K562 (cell line): ENCODE results near the gene HSPB6. TPM values are rescaled to one million over a fixed set of nuclear protein-coding genes. Genes with fewer than 3 reads are reported as not detected.

Experiments
- ATAC-seq: fragments of 200-7000 bp; cut with Tn5 transposase; 3 replicates; pipeline ENCODE4 v1.9.1; 2020; ENCODE audit warnings: moderate library complexity
- BruUV-seq: library from RNA; stranded (reverse); fragments of 400-500 nt; replicated peaks from 2 replicates; lab custom pipeline; 2021; lab: Mats Ljungman, UMichigan
- CTCF ChIA-PET: fragments of 300-600 bp; formaldehyde crosslinking; extraction: SDS; loops from one replicate; lab custom pipeline; 2021; ENCODE audit warnings: low intra/inter-chr PET ratio; lab: Yijun Ruan, JAX
- POLR2A ChIA-PET: fragments of 300-600, 350-650 bp; sonication (Branson Sonifier 250); formaldehyde crosslinking; extraction: SDS; loops from one replicate; lab custom pipeline; 2021; ENCODE audit warnings: antibody characterized with exemption, inconsistent platforms; lab: Yijun Ruan, JAX
- DNase-seq, 4 experiments: peaks; one replicate each; pipeline versions ENCODE4 v3.0.0 to v3.0.0-alpha.2; 2011 to 2018; ENCODE audit warnings: low spot score in 3 of 4, mixed read lengths in 3 of 4; ENCODE audit errors: extremely low read depth in 1 of 4
- FAIRE-seq: peaks from 2 replicates; lab custom pipeline; 2011; peaks lifted over from hg19 to GRCh38; lab: Jason Lieb, UNC
- H2AFZ ChIP-seq: 2 replicates; pipeline ENCODE4 v1.6.0; 2011; ENCODE audit warnings: low read depth, low read length, control low read depth, inconsistent platforms
- H3K27ac ChIP-seq: fragments of 200-600 bp; 3 replicates; pipeline ENCODE4 v1.8.0; 2011; ENCODE audit warnings: low read depth, mild to moderate bottlenecking, control low read depth, inconsistent platforms, low read length, moderate library complexity, mixed read lengths; ENCODE audit errors: extremely low read depth
- H3K27me3 ChIP-seq, 2 experiments: fragments of 300-600 bp in 1 of 2; 2 replicates in 1 of 2; 3 replicates in 1 of 2; pipeline versions ENCODE4 v1.6.0 to v1.8.0; 2011; ENCODE audit warnings: inconsistent platforms in 2 of 2, low read length in 2 of 2, mild to moderate bottlenecking in 1 of 2, mixed read lengths in 1 of 2, moderate library complexity in 1 of 2; ENCODE audit not compliant: control insufficient read depth in 2 of 2, insufficient read depth in 2 of 2
- H3K36me3 ChIP-seq: fragments of 300-600 bp; 3 replicates; pipeline ENCODE4 v1.8.0; 2011; ENCODE audit warnings: mild to moderate bottlenecking, low read length, inconsistent platforms; ENCODE audit not compliant: control insufficient read depth, insufficient read depth
- H3K4me1 ChIP-seq, 2 experiments: fragments of 200-600 bp in 1 of 2; replicated peaks in 1 of 2; 2 replicates in 1 of 2; 3 replicates in 1 of 2; pipeline versions ENCODE4 v1.5.1 to v1.8.0; 2011; ENCODE audit warnings: inconsistent platforms in 2 of 2, low read length in 2 of 2, mild to moderate bottlenecking in 1 of 2, mixed read lengths in 1 of 2, moderate library complexity in 1 of 2; ENCODE audit not compliant: control insufficient read depth in 2 of 2, insufficient read depth in 2 of 2
- H3K4me2 ChIP-seq: 2 replicates; pipeline ENCODE4 v1.6.1; 2011; ENCODE audit warnings: low read length, control low read depth, inconsistent platforms, mixed read lengths; ENCODE audit not compliant: insufficient read depth
- H3K4me3 ChIP-seq: fragments of 200-600 bp; sonication (generic), shearing (Covaris generic); 2 replicates; pipeline ENCODE4 v1.5.1; 2016; ENCODE audit warnings: control low read depth, inconsistent platforms
- H3K79me2 ChIP-seq: fragments of 200-600 bp; 3 replicates; pipeline ENCODE4 v1.8.0; 2011; ENCODE audit warnings: low read length, inconsistent platforms; ENCODE audit not compliant: control insufficient read depth, insufficient read depth
- H3K9ac ChIP-seq, 2 experiments: 2 replicates each; pipeline versions ENCODE4 v1.6.0 to v1.6.1; 2011; ENCODE audit warnings: low read depth in 2 of 2, low read length in 2 of 2, control low read depth in 1 of 2, inconsistent platforms in 1 of 2, mild to moderate bottlenecking in 1 of 2, mixed read lengths in 1 of 2; ENCODE audit not compliant: insufficient read depth in 1 of 2
- H3K9me1 ChIP-seq: one replicate; pipeline ENCODE4 v1.6.0; 2011; ENCODE audit warnings: inconsistent platforms, mild to moderate bottlenecking, low read length, moderate library complexity; ENCODE audit not compliant: control insufficient read depth, insufficient read depth
- H3K9me3 ChIP-seq: replicated peaks from 2 replicates; pipeline ENCODE4 v1.5.1; 2011; ENCODE audit warnings: low read depth, low read length, inconsistent platforms; ENCODE audit not compliant: control insufficient read depth, insufficient read depth
- H4K20me1 ChIP-seq: replicated peaks from 2 replicates; pipeline ENCODE4 v1.6.1; 2011; ENCODE audit warnings: low read length, inconsistent platforms, mixed read lengths; ENCODE audit not compliant: control insufficient read depth, insufficient read depth
- ATF1 ChIP-seq, 2 experiments: fragments of 450-650 bp in 1 of 2; IDR thresholded peaks; 2 replicates each; pipeline ENCODE4 v1.6.1; 2016; ENCODE audit warnings: missing compliant biosample characterization in 1 of 2, missing genetic modification characterization in 1 of 2
- DMBX1 ChIP-seq: fragments of 250-450 bp; sonication (Bioruptor Pico); IDR thresholded peaks from 2 replicates; pipeline ENCODE4 v1.8.0; 2022; ENCODE audit warnings: inconsistent platforms, mild to moderate bottlenecking, moderate library complexity, borderline replicate concordance
- FOSL1 ChIP-seq: fragments of 200-800 bp; sonication (Bioruptor generic); conservative IDR thresholded peaks from 2 replicates; pipeline ENCODE4 v1.6.1; 2016; ENCODE audit warnings: missing genetic modification characterization, missing compliant biosample characterization
- HNRNPUL1 ChIP-seq: fragments of 200-400 bp; formaldehyde crosslinking; IDR thresholded peaks from 2 replicates; pipeline ENCODE4 v1.6.1; 2017; ENCODE audit warnings: low read length
- ILK ChIP-seq: fragments of 450-650 bp; IDR thresholded peaks from 2 replicates; pipeline ENCODE4 v1.6.1; 2016; ENCODE audit warnings: missing genetic modification characterization, low read depth, mild to moderate bottlenecking, missing compliant biosample characterization, moderate library complexity, borderline replicate concordance
- POLR2H ChIP-seq: IDR thresholded peaks from 2 replicates; pipeline ENCODE4 v1.6.1; 2016; ENCODE audit warnings: missing genetic modification characterization, low read depth, mild to moderate bottlenecking, control low read depth, missing compliant biosample characterization, moderate library complexity
- RFX1 ChIP-seq: fragments of 450-650 bp; IDR thresholded peaks from 2 replicates; pipeline ENCODE4 v1.6.1; 2016; ENCODE audit warnings: mild to moderate bottlenecking, moderate library complexity
- SIRT6 ChIP-seq: IDR thresholded peaks from one replicate; pipeline ENCODE4 v1.6.1; 2012; ENCODE audit warnings: low read depth, mild to moderate bottlenecking, control low read depth, inconsistent platforms, low read length, moderate library complexity
- SMAD2 ChIP-seq: fragments of 150-350 bp; IDR thresholded peaks from 2 replicates; pipeline ENCODE4 v1.6.1; 2014; ENCODE audit warnings: low read depth, mild to moderate bottlenecking, low read length
- SMC3 ChIP-seq: conservative IDR thresholded peaks from 2 replicates; pipeline ENCODE4 v1.6.1; 2011; ENCODE audit warnings: low read depth, low read length, improper control_type of control experiment; ENCODE audit not compliant: insufficient read depth
- TAF9B ChIP-seq: fragments of 450-650 bp; IDR thresholded peaks from 2 replicates; pipeline ENCODE4 v1.6.1; 2018; ENCODE audit warnings: mild to moderate bottlenecking; ENCODE audit not compliant: partially characterized antibody
- ZC3H8 ChIP-seq: fragments of 450-650 bp; IDR thresholded peaks from 2 replicates; pipeline ENCODE4 v1.6.1; 2017
- ZNF197 ChIP-seq: fragments of 200-800 bp; sonication (Bioruptor generic); IDR thresholded peaks from 2 replicates; pipeline ENCODE4 v1.6.1; 2016; ENCODE audit warnings: low read depth, missing genetic modification characterization, missing compliant biosample characterization
- ZNF41 ChIP-seq: fragments of 250-450 bp; sonication (Bioruptor Pico); conservative IDR thresholded peaks from 2 replicates; pipeline ENCODE4 v1.4.0; 2020; ENCODE audit warnings: mild to moderate bottlenecking
- ZNF695 ChIP-seq: fragments of 450-650 bp; formaldehyde crosslinking; IDR thresholded peaks from 2 replicates; pipeline ENCODE4 v1.4.0; 2020; ENCODE audit warnings: mild to moderate bottlenecking, moderate library complexity
- ZNF77 ChIP-seq: fragments of 250-450 bp; sonication (Bioruptor Pico); IDR thresholded peaks from 2 replicates; pipeline ENCODE4 v1.5.0; 2020
- WGBS: fragments of 100-300 bp; shearing (Covaris generic); methylation state at CpG from one replicate; pipeline ENCODE4 v1.1.6; 2016; ENCODE audit warnings: low coverage, mixed read lengths; ENCODE audit not compliant: insufficient coverage; ENCODE audit errors: missing lambda C conversion rate; 5-methylcytosine and 5-hydroxymethylcytosine counted together
- in situ Hi-C: fragments of 300-500 bp; cut with MboI; formaldehyde crosslinking; loops from 4 replicates; pipeline ENCODE4 v1.15.0; 2018; ENCODE audit warnings: inconsistent platforms, mixed read lengths
- intact Hi-C: fragments of 100-400 bp; cut with micrococcal nuclease; formaldehyde crosslinking; loops from 2 replicates; pipeline ENCODE4 v1.14.2; 2022
- polyA plus RNA-seq, 8 experiments: library from polyadenylated mRNA; depleted of rRNA in 4 of 8; stranded (reverse) in 5 of 8; unstranded in 3 of 8; fragments of >200 nt; fragmentation: Nextera tagmentation in 2 of 8; fragmentation: Illumina TruSeq in 1 of 8; extraction: Ambion mirVana in 2 of 8; extraction: Trizol in 1 of 8; gene quantifications; 2 replicates each; pipeline versions ENCODE4 v1.2.1 to v1.2.3, GENCODE V29; 2011 to 2014; ENCODE audit warnings: inconsistent platforms in 1 of 8, missing spikeins in 1 of 8
- total RNA-seq, 7 experiments: library from RNA; depleted of rRNA in 6 of 7; stranded (reverse); fragments of >200 nt in 6 of 7; fragmentation: Illumina TruSeq in 2 of 7; extraction: Trizol in 2 of 7; gene quantifications; 2 replicates each; pipeline versions ENCODE4 v1.2.1 to v1.2.3, GENCODE V29; 2011 to 2021; ENCODE audit warnings: low replicate concordance in 1 of 7
- TF ChIP-seq, protein P1 (sequence below): fragments of 250-450 bp; sonication (Bioruptor Pico); IDR thresholded peaks from 2 replicates; pipeline ENCODE4 v1.8.0; 2022; ENCODE audit warnings: moderate library complexity, mild to moderate bottlenecking, inconsistent platforms

Gene HSPB6
- total and polyA plus RNA-seq, 9 of the 15 experiments (the other 6 are each of a cell fraction or from before 2014, with no cell fraction given): 0.55 TPM; not detected in 8

DNA sequence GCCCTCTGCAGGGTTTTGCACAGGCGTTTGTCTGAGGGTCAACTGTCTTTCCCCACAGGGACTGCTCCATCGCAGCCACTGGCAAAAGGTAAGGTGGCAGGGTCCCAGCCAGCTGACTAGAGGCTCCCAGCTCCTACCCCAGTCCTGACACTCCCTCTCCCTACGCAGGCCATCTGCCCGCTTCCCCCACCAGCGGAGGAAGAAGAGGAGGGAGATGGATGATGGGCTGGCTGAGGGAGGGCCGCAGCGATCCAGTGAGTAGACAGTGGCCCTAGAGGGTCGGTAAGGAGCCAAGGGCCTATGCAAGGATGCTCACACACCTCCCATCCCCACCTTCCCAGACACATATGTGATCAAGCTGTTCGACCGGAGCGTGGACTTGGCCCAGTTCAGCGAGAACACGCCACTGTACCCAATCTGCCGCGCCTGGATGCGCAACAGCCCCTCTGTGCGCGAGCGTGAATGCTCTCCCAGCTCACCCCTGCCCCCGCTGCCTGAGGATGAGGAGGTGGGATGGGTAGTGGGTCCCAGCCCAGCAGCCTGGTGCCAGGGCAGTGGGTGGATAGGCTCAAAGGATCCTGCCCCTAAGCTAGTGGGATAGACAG is 4.0 kb downstream of the HSPB6 start (continued):
- no peak for TF ChIP-seq ILK (tag)
- no peak for TF ChIP-seq RFX1

DNA sequence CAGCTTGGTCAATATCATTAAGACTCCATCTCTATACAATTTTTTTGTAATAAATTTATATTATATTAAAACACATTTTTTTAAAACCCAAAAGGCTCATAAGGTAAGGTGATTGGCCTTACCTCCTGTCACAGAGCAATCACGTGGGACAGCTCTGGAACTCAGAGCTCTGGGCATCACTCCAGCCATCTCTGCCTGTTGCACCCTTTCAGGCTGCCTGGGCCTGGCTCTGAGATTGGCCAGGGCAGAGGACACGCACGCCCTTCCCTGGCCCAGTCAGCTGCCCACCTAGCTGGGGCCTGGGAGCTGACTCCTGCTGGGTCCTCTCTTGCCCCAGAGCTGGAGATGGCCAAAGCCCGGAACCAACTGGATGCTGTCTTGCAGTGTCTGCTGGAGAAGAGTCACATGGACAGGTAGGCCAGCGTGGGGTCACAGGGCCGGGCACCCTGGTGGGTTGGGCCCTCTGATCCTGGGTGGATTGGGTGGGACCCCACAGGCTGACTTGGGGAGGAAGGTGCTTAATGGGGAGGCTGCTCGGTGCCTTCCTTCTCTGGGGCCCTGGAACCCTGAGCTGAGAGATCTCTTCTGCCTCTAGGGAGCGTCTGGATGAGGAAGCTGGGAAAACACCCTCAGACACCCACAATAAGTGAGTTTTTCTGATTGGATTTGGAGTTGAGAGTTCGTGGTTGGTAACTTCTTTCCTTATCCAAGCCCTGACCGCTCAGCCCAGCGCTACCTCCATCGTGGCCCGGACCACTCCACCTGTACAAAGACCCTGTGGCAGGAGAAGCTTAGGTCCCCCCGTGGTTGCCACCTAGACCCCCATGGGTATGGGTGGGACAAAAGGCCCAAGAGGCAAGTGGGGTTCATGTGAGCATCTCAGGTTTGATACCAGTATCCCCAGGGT is 4.7 kb downstream of the HSPB6 start:
- intact Hi-C loops: no loop called here
- no peaks in the 10 kb centered on the region for H3K27me3 ChIP-seq
- FAIRE-seq (no peak), ATAC-seq (no peak), DNase-seq (no peak)
- no peak overlapping the region for H3K4me2 ChIP-seq
- no peaks in the 10 kb centered on the region for H4K20me1 ChIP-seq
- H2AFZ ChIP-seq: no peak overlapping the region
- BruUV-seq: no TSS peak
- in situ Hi-C loops: no loop called here
- CTCF ChIA-PET: no interaction called here
- H3K9me3 ChIP-seq: no peaks in the 10 kb centered on the region
- peaks cover 7% of the 10 kb centered on the region; the same call in 2 of the 3 replicates for H3K79me2 ChIP-seq
- POLR2A ChIA-PET: interaction anchor here (0.6 kb wide), 2 partner anchors 212 to 578 kb away, joined by 3 to 4 read pairs; no protein-coding TSS in a partner anchor
- H3K36me3 ChIP-seq: peaks cover 23% of the 10 kb centered on the region; the same call in 1 of the 3 replicates
- H3K9ac ChIP-seq: peak overlapping the region in 1 of 2 experiments; percentile 71; a peak in 2 of 4 replicates
- no peak overlapping the region for H3K27ac ChIP-seq
- WGBS: 75% methylated on average over 14 of the region's 14 CpGs
- TF ChIP-seq POLR2H (tag) (no peak), TAF9B (no peak), FOSL1 (tag) (no peak), SMC3 (no peak), ATF1 (CRISPR knock-in tag; IDR thresholded peaks at IDR 0.05) (no peak), ATF1 (tag; IDR thresholded peaks at IDR 0.05) (no peak), ZNF695 (no peak), HNRNPUL1 (no peak), SMAD2 (no peak), ZC3H8 (no peak), ZNF197 (CRISPR knock-in tag) (no peak), SIRT6 (no peak), ZNF77 (CRISPR knock-in tag) (no peak), ZNF41 (CRISPR knock-in tag) (no peak), DMBX1 (CRISPR knock-in tag) (no peak)
- TF ChIP-seq, protein P1, sequence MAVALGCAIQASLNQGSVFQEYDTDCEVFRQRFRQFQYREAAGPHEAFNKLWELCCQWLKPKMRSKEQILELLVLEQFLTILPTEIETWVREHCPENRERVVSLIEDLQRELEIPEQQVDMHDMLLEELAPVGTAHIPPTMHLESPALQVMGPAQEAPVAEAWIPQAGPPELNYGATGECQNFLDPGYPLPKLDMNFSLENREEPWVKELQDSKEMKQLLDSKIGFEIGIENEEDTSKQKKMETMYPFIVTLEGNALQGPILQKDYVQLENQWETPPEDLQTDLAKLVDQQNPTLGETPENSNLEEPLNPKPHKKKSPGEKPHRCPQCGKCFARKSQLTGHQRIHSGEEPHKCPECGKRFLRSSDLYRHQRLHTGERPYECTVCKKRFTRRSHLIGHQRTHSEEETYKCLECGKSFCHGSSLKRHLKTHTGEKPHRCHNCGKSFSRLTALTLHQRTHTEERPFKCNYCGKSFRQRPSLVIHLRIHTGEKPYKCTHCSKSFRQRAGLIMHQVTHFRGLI: no peak
- no peaks in the 10 kb centered on the region for H3K9me1 ChIP-seq
- peaks cover 14 to 40% of the 10 kb centered on the region in 2 experiments; a peak in 4 of 5 replicates for H3K4me1 ChIP-seq
- no peak overlapping the region for H3K4me3 ChIP-seq
